Anterior cingulate cortex (tissue), 58 donors: ENCODE results near the gene SOAT1.
"Not testable (repeated sequence)": the region's sequence is repeated elsewhere in the genome, so short reads cannot be mapped to it uniquely, and the experiment has no call there.

Source experiments
- DNase-seq, 58 donors: peaks; one replicate each; lab custom pipeline; 2025; lab: John Stamatoyannopoulos, UW

Gene SOAT1

GRCh38 chr1:179342740-179343404 lies 49.3 kb downstream of the SOAT1 start:
- no peak for DNase-seq

DNA sequence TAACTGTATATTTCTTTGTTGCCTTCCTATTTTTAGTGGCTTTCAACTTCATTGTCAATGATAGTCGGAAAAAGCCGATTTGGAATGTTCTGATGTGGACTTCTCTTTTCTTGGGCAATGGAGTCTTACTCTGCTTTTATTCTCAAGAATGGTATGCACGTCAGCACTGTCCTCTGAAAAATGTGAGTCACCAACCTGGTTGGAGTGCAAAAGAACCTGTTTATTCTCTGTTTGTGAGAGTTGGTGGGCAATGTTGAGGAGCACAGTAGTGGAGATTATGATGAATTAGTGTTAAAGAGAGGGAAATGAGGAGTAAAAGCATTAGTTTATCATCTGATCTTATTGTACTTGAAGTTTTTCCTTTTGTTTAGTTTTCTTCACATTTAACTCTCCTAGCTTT lies 57.7 kb downstream of the SOAT1 start:
- no peak for DNase-seq

- DNase-seq = no peak
Observed at GRCh38 chr1:179352236-179352635, 58.6 kb downstream of the SOAT1 start.

GRCh38 chr1:179353546-179353945 lies 59.9 kb downstream of the SOAT1 start:
- no peak for DNase-seq

GRCh38 chr1:179361631-179362030 lies 68.0 kb downstream of the SOAT1 start:
- not testable (repeated sequence) for DNase-seq

- peak; percentile 35 to 90 (median 70) for DNase-seq
Observed at GRCh38 chr1:179365342-179366092, 71.9 kb downstream of the SOAT1 start, which contains the start of gene AXDND1. Gene AXDND1 (plus strand): TSS chr1:179365971. CDS start chr1:179366510, 539 bp downstream.

GRCh38 chr1:179366093-179366800 lies 72.7 kb downstream of the SOAT1 start:
- peak in 3 of 58 donors; percentile 1 to 4 (median 2) for DNase-seq

GRCh38 chr1:179369751-179370341 lies 76.2 kb downstream of the SOAT1 start:
- DNase-seq = peak in 9 of 58 donors; percentile 0 to 58 (median 1)

GRCh38 chr1:179372160-179372559 lies 78.6 kb downstream of the SOAT1 start:
- DNase-seq = no peak

GRCh38 chr1:179376223-179376622 lies 82.6 kb downstream of the SOAT1 start:
- no peak for DNase-seq

DNA sequence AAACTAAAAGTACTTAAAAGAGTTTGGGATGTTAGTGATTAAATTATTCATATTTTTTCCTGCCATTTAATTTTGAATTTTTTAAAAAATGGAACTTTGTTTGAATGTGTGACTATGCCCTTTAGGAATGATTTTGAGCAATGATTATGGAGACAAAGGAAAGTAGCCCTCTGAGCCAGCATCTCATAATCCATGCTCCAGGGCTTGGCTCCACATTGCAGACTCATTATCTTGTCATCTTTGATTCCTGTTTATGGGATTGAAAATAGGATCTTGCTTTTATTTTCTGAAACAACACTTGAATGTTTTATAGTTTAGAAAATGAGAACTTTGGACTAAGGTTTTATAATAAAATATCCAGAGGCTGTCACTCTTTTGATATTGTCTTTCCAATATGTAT lies 86.7 kb downstream of the SOAT1 start:
- DNase-seq = no peak

GRCh38 chr1:179384027-179384426 lies 90.4 kb downstream of the SOAT1 start:
- DNase-seq = no peak

DNA sequence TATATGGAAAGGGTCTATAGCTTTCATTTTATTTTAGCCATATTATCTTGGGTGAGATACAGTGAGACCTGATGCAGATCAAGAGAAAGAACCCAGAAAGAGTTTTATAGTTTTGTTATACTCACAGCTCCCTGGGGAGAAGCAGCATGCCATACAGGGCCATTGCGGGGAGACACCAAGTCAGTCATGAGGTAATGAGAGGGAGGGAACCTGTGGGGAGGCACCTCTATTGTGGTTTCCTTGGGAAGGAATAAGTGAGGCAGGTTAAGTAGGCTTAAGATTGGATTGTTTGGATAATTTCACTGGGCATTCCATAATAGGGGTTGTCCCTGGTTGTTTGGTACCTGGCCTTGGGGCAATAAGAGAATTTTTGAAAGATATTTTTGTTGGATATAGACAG lies 91.9 kb downstream of the SOAT1 start:
- DNase-seq = no peak

DNA sequence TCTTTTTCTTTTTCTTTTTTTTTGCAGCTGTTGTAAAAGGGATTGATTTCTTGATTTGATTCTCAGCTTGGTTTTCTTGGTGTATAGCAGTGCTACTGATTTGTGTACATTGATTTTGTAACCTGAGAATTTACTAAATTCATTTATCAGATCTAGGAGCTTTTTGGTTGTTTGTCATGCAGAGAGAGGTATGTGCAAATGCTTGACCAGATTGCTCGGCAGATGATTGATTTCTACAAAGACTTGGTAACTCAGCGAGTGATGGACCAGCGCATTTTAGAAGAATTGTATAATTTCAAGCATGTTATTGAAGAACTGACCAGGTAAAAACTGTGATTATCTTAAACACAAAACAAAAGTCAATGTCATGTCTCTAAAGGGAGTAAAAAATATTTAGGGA lies 100.1 kb downstream of the SOAT1 start:
- DNase-seq = no peak

- DNase-seq = not testable (repeated sequence)
Observed at GRCh38 chr1:179399399-179399798, 105.8 kb downstream of the SOAT1 start.
